Measurements from ENCODE around the gene NCAM2.

The NCAM2 gene

GRCh38 chr21:21231913-21232312 is 233.7 kb downstream of the NCAM2 start:
- Histone ChIP-seq H3K4me1 (ENCODE audit: control insufficient read depth in 5 of 5, insufficient read depth in 5 of 5, low read length in 5 of 5) (no peaks in the 10 kb centered on the region), H3K9me3 (ENCODE audit: control insufficient read depth in 5 of 5, low read length in 5 of 5) (no peaks in the 10 kb centered on the region), H3K27ac (ENCODE audit: low read depth, low read length) (no peak overlapping the region), H3K9ac (ENCODE audit: low read length in 5 of 5) (no peak overlapping the region), H3K27me3 (ENCODE audit: control insufficient read depth in 5 of 5, insufficient read depth in 4 of 5, low read length in 5 of 5) (no peaks in the 10 kb centered on the region), H3K36me3 (ENCODE audit: control insufficient read depth in 5 of 5, insufficient read depth in 5 of 5, low read length in 5 of 5) (no peaks in the 10 kb centered on the region), H3K4me3 (ENCODE audit: low read depth in 1 of 5, low read length in 5 of 5) (no peak overlapping the region)

DNA sequence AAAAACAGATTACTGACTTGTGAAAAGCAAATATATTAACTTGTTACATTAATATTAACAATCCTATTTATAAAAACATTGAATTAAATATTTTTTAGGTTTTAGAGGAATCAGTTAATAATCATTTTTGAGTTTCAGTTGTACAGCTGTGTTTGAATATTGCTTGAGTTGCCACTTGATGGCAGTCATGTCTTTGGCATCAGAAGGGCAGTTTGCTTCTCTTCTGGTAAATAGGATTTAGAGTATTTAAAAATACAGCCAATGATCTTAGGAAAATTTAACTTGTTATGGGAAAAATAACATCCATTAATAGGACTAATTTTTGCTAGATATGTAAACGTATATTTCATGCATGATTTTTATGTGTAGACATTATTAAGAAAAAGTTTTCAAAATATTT is 234.1 kb downstream of the NCAM2 start:
- Histone ChIP-seq H3K4me1 (ENCODE audit: control insufficient read depth in 5 of 5, insufficient read depth in 5 of 5, low read length in 5 of 5) (no peaks in the 10 kb centered on the region), H3K27me3 (ENCODE audit: control insufficient read depth in 5 of 5, insufficient read depth in 4 of 5, low read length in 5 of 5) (no peaks in the 10 kb centered on the region), H3K27ac (ENCODE audit: low read depth, low read length) (no peak overlapping the region), H3K36me3 (ENCODE audit: control insufficient read depth in 5 of 5, insufficient read depth in 5 of 5, low read length in 5 of 5) (no peaks in the 10 kb centered on the region), H3K4me3 (ENCODE audit: low read depth in 1 of 5, low read length in 5 of 5) (no peak overlapping the region), H3K9me3 (ENCODE audit: control insufficient read depth in 5 of 5, low read length in 5 of 5) (no peaks in the 10 kb centered on the region), H3K9ac (ENCODE audit: low read length in 5 of 5) (no peak overlapping the region)

- Histone ChIP-seq H3K9me3 (ENCODE audit: control insufficient read depth in 5 of 5, low read length in 5 of 5) (no peaks in the 10 kb centered on the region), H3K9ac (ENCODE audit: low read length in 5 of 5) (no peak overlapping the region), H3K36me3 (ENCODE audit: control insufficient read depth in 5 of 5, insufficient read depth in 5 of 5, low read length in 5 of 5) (no peaks in the 10 kb centered on the region), H3K27me3 (ENCODE audit: control insufficient read depth in 5 of 5, insufficient read depth in 4 of 5, low read length in 5 of 5) (no peaks in the 10 kb centered on the region), H3K27ac (ENCODE audit: low read depth, low read length) (no peak overlapping the region), H3K4me3 (ENCODE audit: low read depth in 1 of 5, low read length in 5 of 5) (no peak overlapping the region), H3K4me1 (ENCODE audit: control insufficient read depth in 5 of 5, insufficient read depth in 5 of 5, low read length in 5 of 5) (no peaks in the 10 kb centered on the region)
Measured at GRCh38 chr21:21233051-21233450, 234.8 kb downstream of the NCAM2 start.

DNA sequence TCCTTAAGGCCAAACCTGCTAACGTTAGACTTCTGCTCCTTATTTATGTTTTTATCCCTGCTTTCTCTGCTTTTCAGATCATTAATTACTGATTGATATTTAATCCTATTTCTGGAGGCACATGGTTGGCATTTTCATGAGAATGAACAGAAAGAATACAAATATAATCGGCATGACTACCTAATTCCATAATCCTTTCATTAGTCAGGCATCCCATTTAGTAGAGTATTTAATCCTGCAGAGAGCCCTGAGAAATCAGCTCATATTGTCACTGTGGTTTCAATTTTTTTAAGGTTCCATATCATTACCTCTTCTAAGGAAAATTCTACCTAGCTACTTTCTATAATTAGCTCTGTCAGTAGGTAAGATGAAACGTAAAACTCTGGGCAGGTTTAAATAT is 238.8 kb downstream of the NCAM2 start:
- Histone ChIP-seq H3K27ac (ENCODE audit: low read depth, low read length) (no peak overlapping the region), H3K9ac (ENCODE audit: low read length in 5 of 5) (no peak overlapping the region), H3K4me1 (ENCODE audit: control insufficient read depth in 5 of 5, insufficient read depth in 5 of 5, low read length in 5 of 5) (no peaks in the 10 kb centered on the region), H3K4me3 (ENCODE audit: low read depth in 1 of 5, low read length in 5 of 5) (no peak overlapping the region), H3K36me3 (ENCODE audit: control insufficient read depth in 5 of 5, insufficient read depth in 5 of 5, low read length in 5 of 5) (no peaks in the 10 kb centered on the region), H3K9me3 (ENCODE audit: control insufficient read depth in 5 of 5, low read length in 5 of 5) (no peaks in the 10 kb centered on the region), H3K27me3 (ENCODE audit: control insufficient read depth in 5 of 5, insufficient read depth in 4 of 5, low read length in 5 of 5) (no peaks in the 10 kb centered on the region)

DNA sequence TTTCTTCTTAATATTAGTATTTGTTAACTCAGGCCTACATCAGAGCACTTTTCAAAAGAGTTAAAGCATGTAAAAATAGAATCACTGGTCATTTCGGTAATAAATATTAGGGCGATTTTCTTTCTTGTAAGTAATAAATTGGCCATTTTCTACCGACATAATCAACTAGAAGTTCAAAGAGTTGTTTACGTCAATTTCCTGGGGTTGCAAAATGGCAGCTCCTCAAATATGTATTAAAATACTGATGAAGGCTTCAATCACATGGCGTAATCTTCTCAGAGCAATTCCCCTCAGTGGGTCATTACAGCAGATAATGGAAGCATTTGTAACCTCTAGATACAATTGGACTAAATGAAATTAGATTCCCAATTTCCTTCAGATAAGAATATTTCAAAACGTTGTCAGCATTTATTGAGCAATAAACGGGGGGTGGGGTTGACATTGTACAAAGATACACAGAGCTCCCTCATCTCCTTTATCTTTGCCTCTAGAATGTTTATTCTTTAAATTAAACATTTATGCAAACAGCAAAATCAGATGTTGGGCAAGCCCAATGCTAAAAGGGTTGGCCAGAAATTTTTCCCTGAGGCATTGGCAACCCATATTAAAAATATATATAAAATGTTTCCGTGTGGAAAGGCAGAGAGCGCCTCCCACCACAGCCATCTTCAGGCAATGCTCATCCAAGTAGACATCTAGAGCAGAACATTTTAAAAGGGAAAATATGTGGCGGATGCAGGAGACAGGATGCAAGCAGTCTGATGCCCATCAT is 240.6 kb downstream of the NCAM2 start:
- no peaks in the 10 kb centered on the region for H3K9me3 ChIP-seq (ENCODE audit: control insufficient read depth in 5 of 5, low read length in 5 of 5)
- no peaks in the 10 kb centered on the region for H3K36me3 ChIP-seq (ENCODE audit: control insufficient read depth in 5 of 5, insufficient read depth in 5 of 5, low read length in 5 of 5)
- H3K4me1 ChIP-seq (ENCODE audit: control insufficient read depth in 5 of 5, insufficient read depth in 5 of 5, low read length in 5 of 5): no peaks in the 10 kb centered on the region
- H3K9ac ChIP-seq (ENCODE audit: low read length in 5 of 5): no peak overlapping the region
- no peak overlapping the region for H3K4me3 ChIP-seq (ENCODE audit: low read depth in 1 of 5, low read length in 5 of 5)
- H3K27ac ChIP-seq (ENCODE audit: low read depth, low read length): no peak overlapping the region
- no peaks in the 10 kb centered on the region for H3K27me3 ChIP-seq (ENCODE audit: control insufficient read depth in 5 of 5, insufficient read depth in 4 of 5, low read length in 5 of 5)

GRCh38 chr21:21241391-21241790 is 243.2 kb downstream of the NCAM2 start:
- Histone ChIP-seq H3K4me3 (ENCODE audit: low read depth in 1 of 5, low read length in 5 of 5) (no peak overlapping the region), H3K9ac (ENCODE audit: low read length in 5 of 5) (no peak overlapping the region), H3K27me3 (ENCODE audit: control insufficient read depth in 5 of 5, insufficient read depth in 4 of 5, low read length in 5 of 5) (no peaks in the 10 kb centered on the region), H3K9me3 (ENCODE audit: control insufficient read depth in 5 of 5, low read length in 5 of 5) (no peaks in the 10 kb centered on the region), H3K36me3 (ENCODE audit: control insufficient read depth in 5 of 5, insufficient read depth in 5 of 5, low read length in 5 of 5) (no peaks in the 10 kb centered on the region), H3K27ac (ENCODE audit: low read depth, low read length) (no peak overlapping the region), H3K4me1 (ENCODE audit: control insufficient read depth in 5 of 5, insufficient read depth in 5 of 5, low read length in 5 of 5) (no peaks in the 10 kb centered on the region)

- no peaks in the 10 kb centered on the region for H3K36me3 ChIP-seq (ENCODE audit: control insufficient read depth in 5 of 5, insufficient read depth in 5 of 5, low read length in 5 of 5)
- no peaks in the 10 kb centered on the region for H3K27me3 ChIP-seq (ENCODE audit: control insufficient read depth in 5 of 5, insufficient read depth in 4 of 5, low read length in 5 of 5)
- no peaks in the 10 kb centered on the region for H3K9me3 ChIP-seq (ENCODE audit: control insufficient read depth in 5 of 5, low read length in 5 of 5)
- H3K4me3 ChIP-seq (ENCODE audit: low read depth in 1 of 5, low read length in 5 of 5): no peak overlapping the region
- H3K9ac ChIP-seq (ENCODE audit: low read length in 5 of 5): no peak overlapping the region
- no peaks in the 10 kb centered on the region for H3K4me1 ChIP-seq (ENCODE audit: control insufficient read depth in 5 of 5, insufficient read depth in 5 of 5, low read length in 5 of 5)
- no peak overlapping the region for H3K27ac ChIP-seq (ENCODE audit: low read depth, low read length)
Measured at GRCh38 chr21:21246007-21246406, 247.8 kb downstream of the NCAM2 start.

- H3K27ac ChIP-seq (ENCODE audit: low read depth, low read length): no peak overlapping the region
- no peaks in the 10 kb centered on the region for H3K27me3 ChIP-seq (ENCODE audit: control insufficient read depth in 5 of 5, insufficient read depth in 4 of 5, low read length in 5 of 5)
- H3K9me3 ChIP-seq (ENCODE audit: control insufficient read depth in 5 of 5, low read length in 5 of 5): no peaks in the 10 kb centered on the region
- H3K4me3 ChIP-seq (ENCODE audit: low read depth in 1 of 5, low read length in 5 of 5): no peak overlapping the region
- H3K9ac ChIP-seq (ENCODE audit: low read length in 5 of 5): no peak overlapping the region
- H3K36me3 ChIP-seq (ENCODE audit: control insufficient read depth in 5 of 5, insufficient read depth in 5 of 5, low read length in 5 of 5): no peaks in the 10 kb centered on the region
- no peaks in the 10 kb centered on the region for H3K4me1 ChIP-seq (ENCODE audit: control insufficient read depth in 5 of 5, insufficient read depth in 5 of 5, low read length in 5 of 5)
Measured at GRCh38 chr21:21247424-21247823, 249.2 kb downstream of the NCAM2 start.

- Histone ChIP-seq H3K9me3 (ENCODE audit: control insufficient read depth in 5 of 5, low read length in 5 of 5) (peaks cover 0 to 3% (median 0%) of the 10 kb centered on the region in 5 donors), H3K4me3 (ENCODE audit: low read depth in 1 of 5, low read length in 5 of 5) (no peak overlapping the region), H3K36me3 (ENCODE audit: control insufficient read depth in 5 of 5, insufficient read depth in 5 of 5, low read length in 5 of 5) (no peaks in the 10 kb centered on the region), H3K27ac (ENCODE audit: low read depth, low read length) (no peak overlapping the region), H3K9ac (ENCODE audit: low read length in 5 of 5) (no peak overlapping the region), H3K4me1 (ENCODE audit: control insufficient read depth in 5 of 5, insufficient read depth in 5 of 5, low read length in 5 of 5) (no peaks in the 10 kb centered on the region), H3K27me3 (ENCODE audit: control insufficient read depth in 5 of 5, insufficient read depth in 4 of 5, low read length in 5 of 5) (peaks cover 0 to 2% (median 0%) of the 10 kb centered on the region in 5 donors)
Measured at GRCh38 chr21:21262048-21262447, 263.8 kb downstream of the NCAM2 start.

DNA sequence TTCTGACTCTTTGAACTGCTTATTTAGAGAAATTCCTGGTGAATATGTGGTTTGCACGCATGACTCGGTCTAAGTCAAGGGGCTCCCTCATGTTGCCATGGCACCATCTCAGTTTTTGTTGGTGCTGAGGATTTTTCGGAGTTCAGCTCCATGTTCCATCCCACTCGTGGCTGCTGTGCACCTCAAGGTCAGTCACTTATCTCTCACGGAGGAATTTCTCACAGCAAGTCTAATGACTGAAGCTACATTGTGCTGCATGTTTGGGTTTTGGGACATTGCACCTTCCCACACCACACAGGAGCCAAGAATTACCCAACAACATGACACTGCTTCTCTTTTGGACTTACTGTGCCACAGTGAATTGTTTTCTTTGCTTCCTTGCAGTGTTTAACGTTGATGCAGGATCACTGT is 269.9 kb downstream of the NCAM2 start:
- Histone ChIP-seq H3K4me3 (ENCODE audit: low read depth in 1 of 5, low read length in 5 of 5) (no peak overlapping the region), H3K27ac (ENCODE audit: low read depth, low read length) (no peak overlapping the region), H3K36me3 (ENCODE audit: control insufficient read depth in 5 of 5, insufficient read depth in 5 of 5, low read length in 5 of 5) (no peaks in the 10 kb centered on the region), H3K27me3 (ENCODE audit: control insufficient read depth in 5 of 5, insufficient read depth in 4 of 5, low read length in 5 of 5) (no peaks in the 10 kb centered on the region), H3K9me3 (ENCODE audit: control insufficient read depth in 5 of 5, low read length in 5 of 5) (peaks cover 0 to 2% (median 0%) of the 10 kb centered on the region in 5 donors), H3K9ac (ENCODE audit: low read length in 5 of 5) (no peak overlapping the region), H3K4me1 (ENCODE audit: control insufficient read depth in 5 of 5, insufficient read depth in 5 of 5, low read length in 5 of 5) (no peaks in the 10 kb centered on the region)
